ENCODE measurements around the gene ZNF236.

GRCh38 chr18:77007251-77007650 is 184.9 kb downstream of the ZNF236 start:
- TF ChIP-seq YY1 (IDR thresholded peaks at IDR 0.05; ENCODE audit: insufficient read depth, insufficient read length) (no peak), ZNF274 (IDR thresholded peaks at IDR 0.05; ENCODE audit: low read depth, low read length) (no peak), SUZ12 (IDR thresholded peaks at IDR 0.05; ENCODE audit: extremely low read depth, insufficient read depth, insufficient read length) (no peak)

Data from NT2/D1 (cell line).